Activated CD8-positive, alpha-beta memory T cell treated with anti-CD3 and anti-CD28 coated beads, Interleukin-2, amount 50 U/mL, for 24 hours (primary cell): ENCODE results near the gene KIAA1217.

ENCODE experiments used
- DNase-seq: peaks from one replicate; pipeline ENCODE4 v3.0.0-alpha.2; 2020; ENCODE audit errors: extremely low read depth

The KIAA1217 gene

GRCh38 chr10:24370877-24371276 lies 161.9 kb downstream of the KIAA1217 start:
- no peak for DNase-seq

- DNase-seq = no peak
Observed at GRCh38 chr10:24371396-24371795, 162.5 kb downstream of the KIAA1217 start.

- DNase-seq = no peak
Observed at GRCh38 chr10:24374134-24374915, 165.4 kb downstream of the KIAA1217 start.

GRCh38 chr10:24375510-24375909 lies 166.6 kb downstream of the KIAA1217 start:
- DNase-seq = no peak

- no peak for DNase-seq
Observed at GRCh38 chr10:24376731-24377130, 167.8 kb downstream of the KIAA1217 start.

GRCh38 chr10:24378126-24378920 lies 169.4 kb downstream of the KIAA1217 start:
- no peak for DNase-seq

GRCh38 chr10:24381235-24382010 lies 172.5 kb downstream of the KIAA1217 start:
- no peak for DNase-seq

- DNase-seq = no peak
Observed at GRCh38 chr10:24382045-24382444, 173.1 kb downstream of the KIAA1217 start.

- DNase-seq = no peak
Observed at GRCh38 chr10:24382596-24382978, 173.6 kb downstream of the KIAA1217 start.

GRCh38 chr10:24382979-24383663 lies 174.2 kb downstream of the KIAA1217 start:
- no peak for DNase-seq

- no peak for DNase-seq
Observed at GRCh38 chr10:24383681-24384106, 174.8 kb downstream of the KIAA1217 start.

- no peak for DNase-seq
Observed at GRCh38 chr10:24384954-24385353, 176.0 kb downstream of the KIAA1217 start.

GRCh38 chr10:24385776-24386175 lies 176.8 kb downstream of the KIAA1217 start:
- no peak for DNase-seq

GRCh38 chr10:24390146-24390700 lies 181.3 kb downstream of the KIAA1217 start:
- no peak for DNase-seq

GRCh38 chr10:24390746-24391145 lies 181.8 kb downstream of the KIAA1217 start:
- DNase-seq = no peak

GRCh38 chr10:24393201-24393600 lies 184.3 kb downstream of the KIAA1217 start:
- no peak for DNase-seq

- DNase-seq = no peak
Observed at GRCh38 chr10:24394461-24395190, 185.7 kb downstream of the KIAA1217 start.

GRCh38 chr10:24396396-24396795 lies 187.5 kb downstream of the KIAA1217 start:
- no peak for DNase-seq

GRCh38 chr10:24397662-24398061 lies 188.7 kb downstream of the KIAA1217 start:
- no peak for DNase-seq

- no peak for DNase-seq
Observed at GRCh38 chr10:24404567-24404966, 195.6 kb downstream of the KIAA1217 start.

GRCh38 chr10:24405635-24406034 lies 196.7 kb downstream of the KIAA1217 start:
- DNase-seq = no peak
